Measurements from ENCODE around the gene TIMD4. TPM values are rescaled to one million over a fixed set of nuclear protein-coding genes. Genes with fewer than 3 reads are reported as not detected.

TIMD4 gene
- total RNA-seq, 1 experiment from 2014 or later: not detected

DNA sequence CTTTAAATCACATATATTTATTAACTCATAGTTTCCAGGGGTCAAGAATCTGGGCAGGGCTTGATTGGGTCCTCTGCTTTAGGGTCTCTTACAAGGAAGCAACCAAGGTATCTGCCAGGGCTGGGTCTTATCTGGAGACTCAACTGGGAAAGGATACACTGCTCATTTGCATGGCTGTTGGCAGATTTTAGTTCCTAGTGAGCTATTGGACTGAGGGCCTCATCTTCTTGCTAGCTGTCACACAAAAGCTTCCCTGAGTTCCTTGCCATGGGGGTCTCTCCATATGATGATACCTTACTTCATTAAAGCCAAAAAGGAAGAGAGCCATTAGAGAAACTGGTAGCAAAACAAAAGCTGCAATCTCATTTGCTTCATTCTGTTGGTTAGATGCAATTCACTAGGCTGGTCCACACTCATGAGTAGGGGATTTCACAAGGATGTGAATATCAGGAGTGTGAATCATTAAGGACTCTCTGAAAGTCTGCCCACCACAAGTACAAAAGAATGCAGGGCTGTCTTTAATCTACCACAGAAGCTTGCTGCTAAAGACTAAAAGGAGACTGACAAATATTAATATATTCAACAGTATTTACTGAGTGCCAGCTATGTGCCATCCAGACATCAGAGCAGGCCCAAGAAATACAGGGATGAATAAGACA lies 42.0 kb upstream of the TIMD4 start:
- Histone ChIP-seq H3K23me2 (ENCODE audit: insufficient read length, low read depth, low read length, poor library complexity, severe bottlenecking) (no peaks in the 10 kb centered on the region), H3K18ac (ENCODE audit: insufficient read length, low read depth, low read length) (no peak overlapping the region), H3K56ac (ENCODE audit: insufficient read length, low read depth, low read length) (no peak overlapping the region), H2BK20ac (ENCODE audit: low read depth, low read length, poor library complexity, severe bottlenecking) (no peak overlapping the region), H3K79me2 (ENCODE audit: insufficient read depth, low read length) (no peaks in the 10 kb centered on the region), H3T11ph (ENCODE audit: low read length) (no peak overlapping the region), H2BK120ac (ENCODE audit: low read depth, low read length, poor library complexity, severe bottlenecking) (no peak overlapping the region), H3K9ac (ENCODE audit: extremely low read depth, insufficient read length, low read length) (no peak overlapping the region), H3K4me1 (ENCODE audit: insufficient read depth, low read length) (no peaks in the 10 kb centered on the region), H2AK5ac (ENCODE audit: insufficient read length, low read length) (no peak overlapping the region), H2BK12ac (ENCODE audit: insufficient read length, low read depth, low read length) (no peak overlapping the region), H2BK15ac (ENCODE audit: low read depth, low read length) (no peak overlapping the region), H4K20me1 (ENCODE audit: control insufficient read depth, insufficient read depth, insufficient read length) (no peaks in the 10 kb centered on the region), H4K91ac (ENCODE audit: insufficient read length, low read depth, low read length) (no peak overlapping the region), H3K27me3 (ENCODE audit: insufficient read depth, low read length) (no peaks in the 10 kb centered on the region), H4K5ac (ENCODE audit: insufficient read length, low read depth, low read length) (no peak overlapping the region), H3K79me1 (ENCODE audit: insufficient read depth, low read depth, low read length, poor library complexity, severe bottlenecking) (no peaks in the 10 kb centered on the region), H2BK5ac (ENCODE audit: insufficient read length, low read length) (no peak overlapping the region), H3K27ac (ENCODE audit: insufficient read length, low read depth, low read length) (no peak overlapping the region), H3K14ac (ENCODE audit: insufficient read depth, low read length) (no peak overlapping the region), H2AFZ (ENCODE audit: low read length) (no peak overlapping the region), H3K23ac (ENCODE audit: insufficient read length, low read depth, low read length) (no peak overlapping the region), H3K9me3 (ENCODE audit: control insufficient read depth, low read depth, low read length) (no peaks in the 10 kb centered on the region), H3K4ac (ENCODE audit: low read depth, low read length) (no peak overlapping the region), H4K8ac (replicated peaks; ENCODE audit: insufficient read length, low read depth, low read length) (no peak overlapping the region), H3K4me2 (ENCODE audit: insufficient read depth, insufficient read length, low read length) (no peak overlapping the region)
- Mint-ChIP-seq H3K27ac (no peak overlapping the region), H3K4me1 (no peaks in the 10 kb centered on the region), H3K27me3 (ENCODE audit: low read depth) (no peaks in the 10 kb centered on the region), H3K4me3 (no peak overlapping the region), H3K36me3 (ENCODE audit: insufficient read depth in 1 of 3, low read depth in 3 of 3) (peaks cover 2 to 6% (median 5%) of the 10 kb centered on the region in 3 experiments; a peak in 2 of 7 replicates), H3K9me3 (peaks cover 13 to 31% of the 10 kb centered on the region in 2 experiments; a peak in 4 of 5 replicates)
- TF ChIP-seq, protein P1, sequence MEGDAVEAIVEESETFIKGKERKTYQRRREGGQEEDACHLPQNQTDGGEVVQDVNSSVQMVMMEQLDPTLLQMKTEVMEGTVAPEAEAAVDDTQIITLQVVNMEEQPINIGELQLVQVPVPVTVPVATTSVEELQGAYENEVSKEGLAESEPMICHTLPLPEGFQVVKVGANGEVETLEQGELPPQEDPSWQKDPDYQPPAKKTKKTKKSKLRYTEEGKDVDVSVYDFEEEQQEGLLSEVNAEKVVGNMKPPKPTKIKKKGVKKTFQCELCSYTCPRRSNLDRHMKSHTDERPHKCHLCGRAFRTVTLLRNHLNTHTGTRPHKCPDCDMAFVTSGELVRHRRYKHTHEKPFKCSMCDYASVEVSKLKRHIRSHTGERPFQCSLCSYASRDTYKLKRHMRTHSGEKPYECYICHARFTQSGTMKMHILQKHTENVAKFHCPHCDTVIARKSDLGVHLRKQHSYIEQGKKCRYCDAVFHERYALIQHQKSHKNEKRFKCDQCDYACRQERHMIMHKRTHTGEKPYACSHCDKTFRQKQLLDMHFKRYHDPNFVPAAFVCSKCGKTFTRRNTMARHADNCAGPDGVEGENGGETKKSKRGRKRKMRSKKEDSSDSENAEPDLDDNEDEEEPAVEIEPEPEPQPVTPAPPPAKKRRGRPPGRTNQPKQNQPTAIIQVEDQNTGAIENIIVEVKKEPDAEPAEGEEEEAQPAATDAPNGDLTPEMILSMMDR (conservative IDR thresholded peaks at IDR 0.05): no peak
- DNase-seq: no peak

All from H9 (cell line).